ENCODE measurements around the gene GZMM.
A peak's percentile ranks its signal among the peaks of the same experiment; 100 is the strongest.

GZMM gene

DNA sequence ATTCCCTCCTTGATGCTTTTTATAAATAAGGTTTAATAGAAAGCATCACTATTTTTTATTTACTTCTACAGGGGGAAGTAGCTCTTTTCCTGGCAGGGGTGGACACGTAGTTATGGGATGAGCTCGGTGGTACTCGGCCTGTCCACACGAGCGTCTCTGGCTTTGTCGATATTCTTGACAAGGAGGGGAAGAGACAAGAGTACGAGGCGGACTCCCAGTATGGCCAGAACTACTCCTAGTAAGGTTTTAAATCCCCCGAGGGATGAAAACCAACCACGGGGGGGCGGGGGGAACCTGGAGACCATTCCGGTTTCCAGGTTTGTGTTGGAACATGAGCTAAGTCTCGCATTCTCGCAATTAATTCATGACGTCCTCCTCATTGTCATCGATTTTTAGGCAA is 23.0 kb downstream of the GZMM start:
- DNase-seq (ENCODE audit: low read depth), result no peak

DNA sequence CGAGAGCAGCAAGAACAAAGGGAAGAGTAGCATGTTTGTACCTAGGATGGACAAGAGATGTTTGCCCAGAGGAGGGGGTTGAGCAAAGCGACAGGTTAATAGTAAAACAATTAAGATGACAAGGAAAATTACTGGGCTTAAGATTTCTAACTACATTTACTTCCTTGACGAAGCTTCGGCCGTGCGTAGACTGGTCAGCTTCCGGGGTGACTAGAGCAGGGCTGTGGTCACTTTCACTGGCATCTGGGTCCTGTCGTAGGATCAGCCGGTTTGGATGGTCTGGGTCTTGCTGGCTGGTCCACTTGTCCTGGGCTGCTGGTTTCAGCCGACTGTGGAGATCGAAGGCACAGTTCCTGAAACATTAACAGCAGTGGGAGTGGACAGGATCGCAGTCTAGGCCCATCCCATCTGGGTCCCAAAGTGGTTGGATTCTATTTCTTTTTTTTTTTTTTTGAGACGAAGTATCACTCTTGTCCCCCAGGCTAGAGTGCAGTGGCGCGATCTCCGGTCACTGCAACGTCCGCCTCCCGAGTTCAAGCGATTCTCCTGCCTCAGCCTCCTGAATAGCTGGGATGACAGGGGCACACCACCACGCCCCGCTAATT is 23.5 kb downstream of the GZMM start:
- no peak for DNase-seq (ENCODE audit: low read depth)

DNA sequence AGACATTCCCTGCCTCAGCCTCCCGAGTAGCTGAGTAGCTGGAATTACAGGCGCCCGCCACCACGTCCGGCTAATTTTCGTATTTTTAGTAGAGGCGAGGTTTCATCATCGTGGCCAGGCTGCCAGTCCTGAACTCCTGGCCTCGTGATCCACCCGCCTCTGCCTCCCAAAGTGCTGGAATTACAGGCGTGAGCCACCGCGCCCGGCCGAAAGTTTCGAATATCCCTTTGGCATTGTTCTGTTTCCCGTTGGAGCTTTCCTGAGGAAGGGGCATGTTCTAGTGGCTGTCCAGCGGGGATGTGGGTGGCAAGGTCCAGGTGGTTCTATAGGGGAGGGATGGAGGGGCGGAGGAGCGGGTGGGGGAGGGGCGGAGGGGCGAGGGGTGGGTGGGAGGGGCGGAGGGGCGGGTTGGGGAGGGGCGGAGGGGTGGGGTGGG is 26.4 kb downstream of the GZMM start:
- DNase-seq (ENCODE audit: low read depth), result no peak

DNA sequence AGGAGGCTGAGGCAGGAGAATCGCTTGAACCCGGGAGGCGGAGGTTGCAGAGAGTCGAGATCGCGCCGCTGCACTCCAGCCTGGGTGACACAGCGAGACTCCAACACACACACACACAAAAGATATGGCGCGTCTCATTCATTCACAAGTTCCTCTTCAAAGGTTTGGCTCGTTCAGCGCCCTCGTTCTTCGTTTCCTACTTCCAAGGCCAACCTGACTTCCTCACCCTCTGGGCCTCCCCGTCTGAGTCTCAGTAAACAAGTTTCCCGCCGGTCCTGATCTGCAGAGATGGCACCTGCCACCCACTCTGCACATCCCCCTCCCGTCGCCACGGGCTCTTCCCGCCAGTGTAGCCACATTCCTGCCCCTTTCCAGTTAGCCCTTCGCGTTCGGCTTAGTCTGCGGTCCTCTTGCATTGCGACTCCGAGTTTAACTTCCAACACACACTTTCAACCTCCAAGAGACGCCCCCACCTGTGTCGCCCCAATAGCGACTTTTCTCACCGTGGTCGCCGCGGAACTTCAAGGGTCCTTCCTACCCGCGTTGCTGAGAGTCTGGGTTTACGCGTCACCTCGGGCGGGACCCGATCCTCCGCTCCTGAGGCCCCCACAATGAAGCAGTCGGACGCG is 27.2 kb downstream of the GZMM start:
- no peak for DNase-seq (ENCODE audit: low read depth)

DNA sequence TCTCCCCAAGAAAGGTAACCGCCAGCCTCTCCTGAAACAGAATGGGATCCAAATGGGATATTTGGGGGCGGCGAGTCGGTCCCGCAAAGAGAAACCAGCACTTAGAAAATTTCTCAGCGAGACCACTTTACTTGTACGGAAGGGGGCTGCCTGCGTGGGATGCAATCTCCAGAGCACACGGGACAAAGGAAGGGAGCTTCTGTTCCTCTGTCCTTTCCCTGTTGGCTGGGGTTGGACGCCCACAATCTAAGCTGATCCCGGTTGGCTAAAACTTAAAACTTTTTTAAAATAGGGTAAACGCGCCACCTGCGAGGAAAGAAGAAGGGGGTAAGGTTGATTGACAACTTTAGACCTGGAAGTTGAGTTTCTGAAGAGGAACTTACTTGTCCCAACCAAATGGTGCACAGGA is 27.7 kb downstream of the GZMM start:
- DNase-seq (ENCODE audit: low read depth), result no peak

DNA sequence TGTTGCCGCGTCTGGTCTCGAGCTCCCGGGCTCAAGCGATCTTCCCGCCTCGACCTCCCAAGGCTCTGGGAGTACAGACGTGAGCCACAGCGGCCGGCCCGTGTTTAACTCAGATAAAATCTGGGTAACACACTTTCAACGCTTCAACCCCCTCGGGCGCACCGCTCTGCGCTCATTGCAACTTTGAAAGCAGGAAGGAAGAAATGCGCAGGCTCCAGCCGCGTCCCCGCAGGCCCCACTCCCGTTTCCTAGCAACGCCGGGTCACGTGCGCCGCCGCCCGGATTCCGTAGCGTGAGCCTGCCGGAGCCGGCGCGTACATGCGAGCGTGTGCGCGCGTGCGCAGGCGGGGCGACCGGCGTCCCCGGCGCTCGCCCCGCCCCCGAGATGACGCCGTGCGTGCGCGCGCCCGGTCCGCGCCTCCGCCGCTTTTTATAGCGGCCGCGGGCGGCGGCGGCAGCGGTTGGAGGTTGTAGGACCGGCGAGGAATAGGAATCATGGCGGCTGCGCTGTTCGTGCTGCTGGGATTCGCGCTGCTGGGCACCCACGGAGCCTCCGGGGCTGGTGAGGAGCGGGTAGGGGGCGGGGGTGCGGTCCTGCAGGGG is 28.4 kb downstream of the GZMM start, which contains the start of gene BSG:
TSS of gene BSG (plus strand) at position 457 of the 603 bp plus-strand sequence. CDS start at position 496, 39 bp downstream.
- peak; percentile 66 for DNase-seq (ENCODE audit: low read depth)

DNA sequence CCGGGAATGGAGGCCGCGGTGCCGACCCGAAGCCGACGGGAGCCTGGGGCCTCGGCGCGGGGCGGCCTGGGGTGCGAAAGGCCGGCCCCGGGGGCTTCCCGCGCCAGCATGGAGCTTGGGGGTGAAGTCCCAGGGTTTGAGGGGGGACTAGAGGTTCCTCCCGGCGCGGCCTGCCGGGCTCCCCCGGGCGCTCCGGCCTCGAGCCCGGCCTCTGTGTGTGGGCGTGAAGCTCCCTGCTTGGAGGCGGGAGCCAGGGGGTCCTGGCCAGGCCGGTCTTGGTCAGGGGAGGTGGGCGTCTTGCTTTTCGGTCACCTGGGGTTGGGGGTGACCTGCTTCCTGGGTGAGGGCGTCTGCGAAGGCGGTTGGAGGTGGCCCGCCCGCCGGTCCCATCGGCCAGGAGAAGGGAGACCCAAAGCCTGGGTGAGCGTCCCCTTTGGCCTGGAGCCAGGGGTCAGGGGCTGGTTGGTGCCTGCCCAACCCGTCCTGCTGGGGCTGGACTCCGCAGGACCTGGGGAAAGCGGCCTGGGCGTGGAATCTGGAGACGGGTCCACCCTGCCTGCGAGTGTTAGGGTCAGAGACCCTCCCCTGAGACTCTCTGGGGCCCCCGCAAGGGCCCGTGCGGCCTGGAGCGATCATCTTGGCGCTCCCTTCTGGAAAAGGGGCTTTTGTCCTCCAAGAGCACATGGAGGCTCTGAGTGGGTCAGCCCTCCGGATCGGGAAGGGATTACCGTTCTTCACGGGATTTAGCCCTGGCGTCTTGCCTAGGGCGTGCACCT is 29.1 kb downstream of the GZMM start:
- DNase-seq (ENCODE audit: low read depth), result no peak

DNA sequence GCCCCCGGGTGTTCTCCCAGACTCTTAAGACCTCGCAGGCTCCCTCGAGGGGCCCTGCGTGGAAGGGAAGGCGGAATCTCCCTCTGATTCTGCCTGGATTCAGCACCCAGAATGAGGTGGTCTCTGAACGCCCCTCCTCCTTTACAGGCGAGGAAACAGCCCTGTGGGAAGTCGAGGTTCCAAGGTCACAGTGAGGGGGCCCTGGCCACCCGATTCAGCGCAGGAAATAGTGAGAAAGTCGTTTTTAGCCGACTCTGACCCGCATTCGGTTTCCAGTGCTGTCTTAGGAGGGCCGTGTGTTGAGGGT is 29.6 kb downstream of the GZMM start:
- no peak for DNase-seq (ENCODE audit: low read depth)

DNA sequence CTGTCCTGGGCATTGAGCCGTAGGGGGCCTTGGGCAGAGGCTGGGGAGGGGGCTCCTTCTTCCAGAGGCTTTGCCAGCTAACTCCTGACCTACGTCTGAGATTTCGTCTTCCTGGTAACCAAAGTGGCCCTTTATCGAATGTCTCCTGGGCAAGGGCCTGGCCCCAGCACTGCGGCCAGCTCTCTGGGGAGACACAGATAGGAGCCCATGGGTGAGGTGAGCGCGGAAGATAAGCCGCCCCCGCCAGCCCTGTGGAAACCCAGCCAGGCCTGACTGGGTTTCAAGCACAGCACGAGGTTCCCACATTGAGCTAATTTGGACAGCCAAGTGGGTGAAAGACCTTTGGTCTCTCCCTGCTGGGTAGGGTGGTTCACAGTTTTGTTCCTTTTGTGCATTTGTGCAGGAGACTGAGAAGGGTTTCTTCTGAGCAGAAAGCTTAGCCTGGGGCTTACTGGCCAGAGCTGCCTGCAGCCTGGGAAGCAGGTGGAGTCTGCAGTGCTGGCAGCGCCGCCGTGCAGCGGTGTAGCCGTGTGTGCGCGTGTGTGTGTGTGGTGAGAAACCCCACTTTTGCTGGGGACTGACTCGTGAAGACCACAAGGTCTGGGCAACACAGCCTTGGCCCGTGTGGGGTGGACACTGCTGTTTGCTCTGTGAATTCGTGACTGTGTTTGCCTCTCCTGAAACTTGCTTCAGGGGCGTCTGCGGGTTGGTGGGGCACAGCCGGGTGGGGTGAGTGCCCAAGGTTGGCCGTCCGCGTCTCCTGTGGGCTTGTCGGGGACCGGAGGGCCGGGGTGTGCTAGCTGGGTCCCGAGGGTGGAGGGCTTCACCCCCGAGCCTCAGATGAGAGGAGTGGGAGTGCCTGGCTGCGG is 31.0 kb downstream of the GZMM start:
- no peak for DNase-seq (ENCODE audit: low read depth)

DNA sequence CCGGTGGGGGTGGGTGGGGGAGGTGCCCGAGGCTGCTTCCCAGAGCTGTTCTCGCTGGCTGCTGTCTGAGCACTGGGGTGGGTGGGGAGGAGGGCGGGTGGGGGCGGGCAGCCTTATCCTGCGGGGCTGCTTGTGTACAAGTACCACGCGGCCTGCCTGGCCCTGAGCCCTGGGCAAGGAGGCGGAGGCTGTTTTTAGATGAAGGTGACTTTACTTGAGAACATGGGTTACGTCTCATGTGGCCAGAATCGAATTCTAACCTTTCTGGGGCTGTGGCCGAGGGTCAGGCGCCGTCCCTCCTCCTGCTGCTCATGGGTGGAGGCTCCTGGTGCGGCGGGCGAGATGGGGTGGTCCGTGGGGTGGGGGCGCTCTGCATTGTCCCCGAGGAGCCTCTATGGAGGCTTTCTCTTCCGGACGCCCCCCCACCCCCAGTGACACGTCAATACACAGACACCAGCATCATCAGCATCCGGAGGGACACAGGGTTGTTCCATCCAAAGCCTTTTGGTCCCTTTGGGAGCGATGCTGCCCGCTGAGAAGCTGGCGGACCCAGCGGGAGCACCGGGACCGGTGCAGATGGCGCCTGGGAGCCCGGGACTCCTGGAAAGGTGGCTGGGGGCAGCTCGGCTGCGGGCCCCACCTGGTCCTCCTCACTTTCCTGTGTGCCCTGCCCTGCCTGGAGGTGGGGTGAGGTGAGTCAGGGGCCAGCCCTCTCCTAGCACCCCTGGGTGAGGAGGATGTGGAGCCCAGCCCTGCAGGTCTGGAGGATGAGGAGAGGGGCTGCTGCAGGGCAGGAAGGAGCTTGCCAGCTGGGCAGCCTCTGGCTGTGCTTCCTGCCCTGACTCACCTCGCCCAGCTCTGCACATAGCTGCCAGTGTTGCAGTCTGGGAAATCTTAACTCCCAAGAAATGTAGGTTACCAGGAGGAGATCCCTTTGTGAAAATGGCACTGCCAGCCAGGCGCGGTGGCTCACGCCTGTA is 32.0 kb downstream of the GZMM start:
- no peak for DNase-seq (ENCODE audit: low read depth)

DNA sequence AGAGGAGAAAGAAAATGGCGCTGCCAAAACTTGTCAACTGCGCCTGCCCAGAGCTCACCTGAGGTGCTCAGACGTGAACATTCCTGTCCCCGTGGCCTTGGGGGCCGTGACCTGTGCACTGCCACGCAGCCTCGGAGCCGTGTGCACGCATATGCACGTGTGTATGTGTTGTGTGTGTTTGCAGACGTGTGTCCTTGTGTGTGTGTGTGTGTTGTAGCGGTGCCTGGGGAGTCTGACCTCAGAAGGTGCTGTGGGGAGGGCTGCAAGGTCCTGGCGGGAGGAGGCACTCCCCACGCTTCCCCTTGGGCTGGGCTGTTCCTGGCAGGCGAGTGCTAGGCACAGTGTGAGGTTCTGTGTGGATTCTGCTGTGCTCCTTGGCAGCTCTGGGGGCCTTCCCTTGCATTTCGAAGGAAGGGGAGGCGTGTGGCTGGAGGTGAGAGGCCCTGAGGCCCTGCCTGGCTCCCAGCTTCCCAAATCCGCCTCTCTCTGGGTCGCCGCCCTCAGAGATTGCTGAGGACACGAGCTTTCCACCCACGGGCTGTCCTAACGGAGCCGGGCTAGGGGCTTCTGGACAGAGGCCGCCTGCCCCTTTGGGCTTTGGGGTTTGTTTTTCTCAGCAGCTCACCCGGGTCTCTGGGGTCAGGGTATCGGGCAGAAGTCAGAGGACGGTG is 33.0 kb downstream of the GZMM start:
- no peak for DNase-seq (ENCODE audit: low read depth)

DNA sequence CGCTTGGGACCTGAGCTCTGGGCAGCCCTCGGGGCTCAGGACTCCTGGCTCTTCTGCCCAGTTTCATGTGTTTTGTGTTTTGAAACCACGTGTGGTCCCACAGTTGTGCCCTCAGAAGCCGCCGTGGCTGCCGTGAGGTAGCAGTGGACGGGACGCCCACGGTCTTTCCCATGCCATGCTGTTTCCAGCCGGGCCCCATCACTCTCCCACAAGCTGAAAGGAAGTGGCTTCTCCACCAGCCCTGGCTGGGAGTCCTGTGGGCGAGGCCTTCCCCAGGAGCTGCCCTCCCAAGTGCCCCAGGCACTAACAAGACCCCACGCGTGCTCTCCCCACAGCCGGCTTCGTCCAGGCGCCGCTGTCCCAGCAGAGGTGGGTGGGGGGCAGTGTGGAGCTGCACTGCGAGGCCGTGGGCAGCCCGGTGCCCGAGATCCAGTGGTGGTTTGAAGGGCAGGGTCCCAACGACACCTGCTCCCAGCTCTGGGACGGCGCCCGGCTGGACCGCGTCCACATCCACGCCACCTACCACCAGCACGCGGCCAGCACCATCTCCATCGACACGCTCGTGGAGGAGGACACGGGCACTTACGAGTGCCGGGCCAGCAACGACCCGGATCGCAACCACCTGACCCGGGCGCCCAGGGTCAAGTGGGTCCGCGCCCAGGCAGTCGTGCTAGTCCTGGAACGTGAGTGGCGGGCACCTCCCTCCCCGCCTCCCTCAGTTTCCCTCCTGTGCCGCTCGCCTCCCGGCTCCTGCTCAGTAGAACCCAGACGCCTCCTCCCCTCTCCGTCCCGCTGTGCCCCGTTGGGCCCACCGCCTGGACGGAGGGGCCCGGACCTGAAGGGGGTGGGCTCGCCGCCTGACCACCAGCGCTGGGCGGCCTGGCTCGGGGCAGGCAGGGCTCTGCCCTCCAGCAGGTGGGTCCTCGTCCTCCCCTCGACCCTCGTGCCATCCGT is 33.9 kb downstream of the GZMM start:
- no peak for DNase-seq (ENCODE audit: low read depth)

DNA sequence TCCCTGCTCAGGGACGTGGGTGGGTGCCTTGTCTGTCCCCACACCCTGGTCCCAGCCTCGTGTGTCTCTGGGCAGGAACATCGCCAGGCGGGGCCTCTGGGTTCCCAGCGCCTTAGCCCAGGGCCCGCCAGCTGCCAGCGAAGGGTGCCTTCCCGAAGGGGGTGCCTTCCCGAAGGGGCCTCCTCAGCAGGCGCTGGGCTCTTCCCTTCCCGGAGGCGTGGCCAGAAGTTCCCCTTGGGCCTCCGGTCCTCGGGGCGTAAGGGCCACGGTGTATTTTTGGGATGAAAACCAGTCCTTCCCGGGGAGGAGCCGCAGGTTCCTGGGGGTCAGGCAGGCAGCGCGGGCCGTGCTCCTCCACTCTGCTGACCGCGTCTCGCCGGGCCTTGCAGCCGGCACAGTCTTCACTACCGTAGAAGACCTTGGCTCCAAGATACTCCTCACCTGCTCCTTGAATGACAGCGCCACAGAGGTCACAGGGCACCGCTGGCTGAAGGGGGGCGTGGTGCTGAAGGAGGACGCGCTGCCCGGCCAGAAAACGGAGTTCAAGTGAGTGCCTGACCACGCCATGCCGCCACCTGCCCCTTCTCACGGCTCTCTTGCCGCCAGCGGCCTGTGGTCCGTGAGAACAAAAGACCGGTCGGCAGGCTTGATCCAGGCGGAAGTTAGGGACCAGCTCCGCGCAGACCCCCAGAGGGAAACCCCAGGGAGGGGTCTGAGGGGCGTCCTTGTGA is 35.4 kb downstream of the GZMM start:
- no peak for DNase-seq (ENCODE audit: low read depth)

DNA sequence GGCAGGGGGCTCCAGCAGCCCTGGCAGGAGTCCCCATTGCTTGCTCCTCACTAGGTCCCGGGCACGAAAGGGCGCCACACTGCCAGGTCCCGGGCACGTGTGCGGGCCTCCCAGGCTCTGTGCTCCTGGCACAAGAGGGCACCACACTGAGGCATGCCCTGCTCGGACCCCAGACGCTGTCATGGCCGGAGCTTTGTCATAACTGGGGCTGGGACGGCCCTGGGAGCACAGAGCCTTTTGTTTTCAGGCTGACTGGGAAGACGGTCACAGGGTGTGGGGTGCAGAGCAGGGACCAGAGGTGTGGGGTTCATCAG is 35.9 kb downstream of the GZMM start:
- DNase-seq (ENCODE audit: low read depth), result no peak

DNA sequence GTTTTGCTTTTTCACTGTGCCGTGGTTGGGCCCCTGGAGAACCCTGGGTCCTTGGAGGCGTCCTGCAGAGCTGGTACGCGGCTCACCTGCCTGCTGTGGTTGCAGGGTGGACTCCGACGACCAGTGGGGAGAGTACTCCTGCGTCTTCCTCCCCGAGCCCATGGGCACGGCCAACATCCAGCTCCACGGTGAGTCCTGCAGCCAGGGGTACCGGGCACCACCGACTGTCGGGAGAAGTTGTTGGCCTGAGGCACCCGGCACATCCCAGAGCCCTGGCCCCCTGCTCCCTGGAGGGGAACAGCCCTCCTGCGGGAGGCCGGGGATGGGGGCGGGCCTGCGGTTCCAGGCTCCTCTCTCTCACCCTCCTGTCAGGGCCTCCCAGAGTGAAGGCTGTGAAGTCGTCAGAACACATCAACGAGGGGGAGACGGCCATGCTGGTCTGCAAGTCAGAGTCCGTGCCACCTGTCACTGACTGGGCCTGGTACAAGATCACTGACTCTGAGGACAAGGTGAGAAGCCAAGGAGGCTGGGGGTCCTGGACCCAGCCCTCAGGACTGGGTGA is 36.5 kb downstream of the GZMM start:
- DNase-seq (ENCODE audit: low read depth), result no peak

DNA sequence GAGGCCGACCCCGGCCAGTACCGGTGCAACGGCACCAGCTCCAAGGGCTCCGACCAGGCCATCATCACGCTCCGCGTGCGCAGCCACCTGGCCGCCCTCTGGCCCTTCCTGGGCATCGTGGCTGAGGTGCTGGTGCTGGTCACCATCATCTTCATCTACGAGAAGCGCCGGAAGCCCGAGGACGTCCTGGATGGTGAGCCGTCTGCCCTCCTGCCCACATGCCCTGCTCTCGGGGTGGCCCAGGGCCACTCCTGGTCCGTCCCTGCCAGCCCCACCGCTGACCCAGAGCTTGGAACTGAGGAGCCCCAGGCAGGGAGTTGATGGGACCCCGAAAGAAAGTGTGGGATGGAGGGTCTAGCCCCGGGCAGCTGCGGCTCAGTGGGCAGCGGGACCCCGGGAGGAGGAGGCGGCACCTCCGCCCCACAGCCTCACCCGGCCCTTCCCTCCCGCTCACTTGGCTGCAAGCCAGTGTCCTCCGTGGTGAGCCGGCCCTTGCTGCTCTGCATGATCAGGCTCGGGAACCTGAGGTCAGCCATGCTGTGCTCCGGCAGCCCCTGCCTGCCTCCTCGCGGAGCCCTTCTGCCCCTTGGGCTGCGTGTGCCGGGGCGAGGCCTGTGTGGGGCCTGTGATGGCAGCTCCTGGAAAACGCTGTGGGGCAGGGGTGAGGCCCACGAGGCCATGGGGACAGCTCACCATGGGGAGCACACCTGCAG is 37.7 kb downstream of the GZMM start:
- no peak for DNase-seq (ENCODE audit: low read depth)

DNA sequence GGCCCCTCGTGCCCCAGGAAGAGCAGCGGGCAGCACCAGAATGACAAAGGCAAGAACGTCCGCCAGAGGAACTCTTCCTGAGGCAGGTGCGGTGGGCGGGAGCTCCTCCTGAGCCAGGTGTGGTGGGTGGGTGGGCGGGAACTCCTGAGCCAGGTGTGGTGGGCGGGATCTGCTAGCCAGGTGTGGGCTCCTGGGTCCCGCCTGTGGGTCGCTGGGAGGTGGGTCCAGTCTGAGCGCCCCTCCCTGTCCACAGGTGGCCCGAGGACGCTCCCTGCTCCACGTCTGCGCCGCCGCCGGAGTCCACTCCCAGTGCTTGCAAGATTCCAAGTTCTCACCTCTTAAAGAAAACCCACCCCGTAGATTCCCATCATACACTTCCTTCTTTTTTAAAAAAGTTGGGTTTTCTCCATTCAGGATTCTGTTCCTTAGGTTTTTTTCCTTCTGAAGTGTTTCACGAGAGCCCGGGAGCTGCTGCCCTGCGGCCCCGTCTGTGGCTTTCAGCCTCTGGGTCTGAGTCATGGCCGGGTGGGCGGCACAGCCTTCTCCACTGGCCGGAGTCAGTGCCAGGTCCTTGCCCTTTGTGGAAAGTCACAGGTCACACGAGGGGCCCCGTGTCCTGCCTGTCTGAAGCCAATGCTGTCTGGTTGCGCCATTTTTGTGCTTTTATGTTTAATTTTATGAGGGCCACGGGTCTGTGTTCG is 38.8 kb downstream of the GZMM start:
- no peak for DNase-seq (ENCODE audit: low read depth)
